ENCODE data around the gene HIP1R. TPM values are rescaled to one million over a fixed set of nuclear protein-coding genes. Genes with fewer than 3 reads are reported as not detected.
A peak's percentile ranks its signal among the peaks of the same experiment; 100 is the strongest.

HIP1R gene
- total and polyA plus RNA-seq, 2 of the 13 experiments (the other 11 are each of a cell fraction or from before 2014, with no cell fraction given) = 18.4 to 25.5 TPM

GRCh38 chr12:122862872-122863701 lies 27.8 kb downstream of the HIP1R start (continued):
- TF ChIP-seq ZNF343 (CRISPR knock-in tag; IDR thresholded peaks at IDR 0.05) (no peak), PITX1 (CRISPR knock-in tag; IDR thresholded peaks at IDR 0.05) (no peak), ZNF432 (CRISPR knock-in tag; IDR thresholded peaks at IDR 0.05; ENCODE audit: borderline replicate concordance) (no peak), SP2 (CRISPR knock-in tag; IDR thresholded peaks at IDR 0.05) (no peak), ZNF878 (CRISPR knock-in tag; IDR thresholded peaks at IDR 0.05) (no peak), BHLHE40 (IDR thresholded peaks at IDR 0.05; ENCODE audit: low read length) (no peak), IKZF5 (CRISPR knock-in tag; IDR thresholded peaks at IDR 0.05) (no peak), SSRP1 (CRISPR knock-in tag; IDR thresholded peaks at IDR 0.05) (no peak), ATF7 (IDR thresholded peaks at IDR 0.05) (no peak), ATF7 (CRISPR knock-in tag; IDR thresholded peaks at IDR 0.05) (peak; percentile 47; the same call in 1 of the 2 replicates), NPAS2 (CRISPR knock-in tag; IDR thresholded peaks at IDR 0.05; ENCODE audit: borderline replicate concordance) (no peak), BORCS8-MEF2B (CRISPR knock-in tag; IDR thresholded peaks at IDR 0.05) (no peak), THYN1 (CRISPR knock-in tag; IDR thresholded peaks at IDR 0.05; ENCODE audit: borderline replicate concordance, low read depth) (no peak), ARID5B (CRISPR knock-in tag; IDR thresholded peaks at IDR 0.05) (no peak), ARHGAP35 (CRISPR knock-in tag; IDR thresholded peaks at IDR 0.05; ENCODE audit: borderline replicate concordance) (no peak), CENPT (CRISPR knock-in tag; IDR thresholded peaks at IDR 0.05; ENCODE audit: low read depth) (no peak), RORA (CRISPR knock-in tag; IDR thresholded peaks at IDR 0.05) (no peak), SIX1 (CRISPR knock-in tag; IDR thresholded peaks at IDR 0.05; ENCODE audit: borderline replicate concordance) (no peak), ZNF549 (CRISPR knock-in tag; IDR thresholded peaks at IDR 0.05) (no peak)
- TF ChIP-seq, protein P1, sequence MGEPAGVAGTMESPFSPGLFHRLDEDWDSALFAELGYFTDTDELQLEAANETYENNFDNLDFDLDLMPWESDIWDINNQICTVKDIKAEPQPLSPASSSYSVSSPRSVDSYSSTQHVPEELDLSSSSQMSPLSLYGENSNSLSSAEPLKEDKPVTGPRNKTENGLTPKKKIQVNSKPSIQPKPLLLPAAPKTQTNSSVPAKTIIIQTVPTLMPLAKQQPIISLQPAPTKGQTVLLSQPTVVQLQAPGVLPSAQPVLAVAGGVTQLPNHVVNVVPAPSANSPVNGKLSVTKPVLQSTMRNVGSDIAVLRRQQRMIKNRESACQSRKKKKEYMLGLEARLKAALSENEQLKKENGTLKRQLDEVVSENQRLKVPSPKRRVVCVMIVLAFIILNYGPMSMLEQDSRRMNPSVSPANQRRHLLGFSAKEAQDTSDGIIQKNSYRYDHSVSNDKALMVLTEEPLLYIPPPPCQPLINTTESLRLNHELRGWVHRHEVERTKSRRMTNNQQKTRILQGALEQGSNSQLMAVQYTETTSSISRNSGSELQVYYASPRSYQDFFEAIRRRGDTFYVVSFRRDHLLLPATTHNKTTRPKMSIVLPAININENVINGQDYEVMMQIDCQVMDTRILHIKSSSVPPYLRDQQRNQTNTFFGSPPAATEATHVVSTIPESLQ (CRISPR knock-in tag; conservative IDR thresholded peaks at IDR 0.05) = no peak
- TF ChIP-seq, protein P2, sequence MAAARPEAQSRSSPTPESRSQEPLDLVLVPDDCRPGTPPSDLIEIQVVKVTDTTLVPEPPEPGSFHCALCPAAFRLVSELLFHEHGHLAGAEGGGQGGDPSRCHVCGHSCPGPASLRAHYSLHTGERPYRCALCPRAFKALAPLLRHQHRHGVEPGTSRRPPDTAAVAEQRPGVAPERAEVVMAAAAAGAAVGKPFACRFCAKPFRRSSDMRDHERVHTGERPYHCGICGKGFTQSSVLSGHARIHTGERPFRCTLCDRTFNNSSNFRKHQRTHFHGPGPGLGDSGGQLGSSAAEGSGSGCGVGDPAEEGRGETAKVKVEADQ (CRISPR knock-in tag; IDR thresholded peaks at IDR 0.05; ENCODE audit: borderline replicate concordance) = no peak

Measured in HepG2 (cell line).